Left lung (tissue), 10 donors: ENCODE data around the gene GPANK1. TPM values are rescaled to one million over a fixed set of nuclear protein-coding genes. Genes with fewer than 3 reads are reported as not detected.

Experiments used
- ATAC-seq: fragments of 200-7000 bp; cut with Tn5 transposase; one replicate; pipeline ENCODE4 v1.9.1; 2020; ENCODE audit warnings: moderate library complexity
- DNase-seq, 4 donors: peaks; one replicate each; pipeline ENCODE4 v3.0.0-alpha.2; 2013 to 2020
- H3K27ac ChIP-seq, 2 donors: fragments of 200-600 bp; sonication (generic) in 1 of 2; one replicate each; pipeline versions ENCODE4 v1.5.0 to v1.8.0; 2020 to 2021
- H3K27me3 ChIP-seq, 2 donors: fragments of 200-600 bp; sonication (generic) in 1 of 2; one replicate each; pipeline versions ENCODE4 v1.5.0 to v1.8.0; 2020 to 2021
- H3K36me3 ChIP-seq, 2 donors: fragments of 200-600 bp; sonication (generic) in 1 of 2; one replicate each; pipeline versions ENCODE4 v1.5.0 to v1.8.0; 2020 to 2021
- H3K4me1 ChIP-seq, 2 donors: fragments of 200-600 bp; one replicate each; pipeline ENCODE4 v1.8.0; 2021
- H3K4me3 ChIP-seq, 2 donors: fragments of 200-600 bp; sonication (generic) in 1 of 2; one replicate each; pipeline versions ENCODE4 v1.5.0 to v1.8.0; 2020 to 2021; ENCODE audit warnings: mild to moderate bottlenecking in 1 of 2
- H3K9me3 ChIP-seq, 2 donors: fragments of 200-600 bp; sonication (generic) in 1 of 2; one replicate each; pipeline versions ENCODE4 v1.5.0 to v1.8.0; 2020 to 2021
- intact Hi-C, 2 donors: fragments of 100-400 bp; cut with DNase I; formaldehyde crosslinking; loops; one replicate each; pipeline versions ENCODE4 v1.11.2 to v1.14.2; 2022
- polyA plus RNA-seq, 6 donors: library from polyadenylated mRNA; unstranded; fragments of 120-200 nt; gene quantifications; one replicate each; pipeline ENCODE4 v1.2.1, GENCODE V29; 2013; ENCODE audit not compliant: insufficient read length in 6 of 6
- total RNA-seq, 2 donors: library from RNA; stranded (reverse); fragmentation: NEBNext Ultra II Directional; extraction: Animal tissue kit (Norgen Biotek cat#: 25700); gene quantifications; one replicate each; pipeline ENCODE4 v1.2.1, GENCODE V29; 2021
- TF ChIP-seq, protein P1 (sequence below), 2 donors: fragments of 200-600 bp; sonication (generic) in 1 of 2; IDR thresholded peaks; one replicate each; pipeline versions ENCODE4 v1.5.0 to v1.8.0; 2021; ENCODE audit warnings: antibody characterized with exemption in 2 of 2
- donor health status: DM: no; HTN: yes; CAD: no.
- donor health status: DM: no; HTN: no; CAD: no.

The GPANK1 gene
- total and polyA plus RNA-seq, 8 donors, result 10.3 to 22.8 (median 21.6) TPM

- TF ChIP-seq, protein P1, sequence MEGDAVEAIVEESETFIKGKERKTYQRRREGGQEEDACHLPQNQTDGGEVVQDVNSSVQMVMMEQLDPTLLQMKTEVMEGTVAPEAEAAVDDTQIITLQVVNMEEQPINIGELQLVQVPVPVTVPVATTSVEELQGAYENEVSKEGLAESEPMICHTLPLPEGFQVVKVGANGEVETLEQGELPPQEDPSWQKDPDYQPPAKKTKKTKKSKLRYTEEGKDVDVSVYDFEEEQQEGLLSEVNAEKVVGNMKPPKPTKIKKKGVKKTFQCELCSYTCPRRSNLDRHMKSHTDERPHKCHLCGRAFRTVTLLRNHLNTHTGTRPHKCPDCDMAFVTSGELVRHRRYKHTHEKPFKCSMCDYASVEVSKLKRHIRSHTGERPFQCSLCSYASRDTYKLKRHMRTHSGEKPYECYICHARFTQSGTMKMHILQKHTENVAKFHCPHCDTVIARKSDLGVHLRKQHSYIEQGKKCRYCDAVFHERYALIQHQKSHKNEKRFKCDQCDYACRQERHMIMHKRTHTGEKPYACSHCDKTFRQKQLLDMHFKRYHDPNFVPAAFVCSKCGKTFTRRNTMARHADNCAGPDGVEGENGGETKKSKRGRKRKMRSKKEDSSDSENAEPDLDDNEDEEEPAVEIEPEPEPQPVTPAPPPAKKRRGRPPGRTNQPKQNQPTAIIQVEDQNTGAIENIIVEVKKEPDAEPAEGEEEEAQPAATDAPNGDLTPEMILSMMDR (IDR thresholded peaks at IDR 0.05), result no peak
These were observed 19.5 kb downstream of the GPANK1 start for GRCh38 chr6:31645325-31645724.

GRCh38 chr6:31643818-31644454, 20.9 kb downstream of the GPANK1 start:
- intact Hi-C loops, result no loop called here
- TF ChIP-seq, protein P1 (IDR thresholded peaks at IDR 0.05), result no peak
- H3K9me3 ChIP-seq, result no peaks in the 10 kb centered on the region
- DNase-seq, result no peak
- H3K27ac ChIP-seq, result no peak overlapping the region
- H3K27me3 ChIP-seq, result no peaks in the 10 kb centered on the region
- no peaks in the 10 kb centered on the region for H3K4me1 ChIP-seq
- no peak overlapping the region for H3K4me3 ChIP-seq
- no peak for ATAC-seq
- H3K36me3 ChIP-seq, result peaks cover 0 to 100% of the 10 kb centered on the region in 2 donors

More at GRCh38 chr6:31645325-31645724, 19.5 kb downstream of the GPANK1 start:
- no peaks in the 10 kb centered on the region for H3K27me3 ChIP-seq
- H3K36me3 ChIP-seq, result peaks cover 0 to 98% of the 10 kb centered on the region in 2 donors
- intact Hi-C loops, result no loop called here
- no peak overlapping the region for H3K4me3 ChIP-seq
- H3K4me1 ChIP-seq, result peaks cover 0 to 5% of the 10 kb centered on the region in 2 donors
- ATAC-seq (no peak), DNase-seq (no peak)
- H3K9me3 ChIP-seq, result no peaks in the 10 kb centered on the region
- no peak overlapping the region for H3K27ac ChIP-seq

- intact Hi-C loops, result no loop called here
- no peaks in the 10 kb centered on the region for H3K4me1 ChIP-seq
- H3K27me3 ChIP-seq, result no peaks in the 10 kb centered on the region
- ATAC-seq (no peak), DNase-seq (no peak)
- H3K27ac ChIP-seq, result no peak overlapping the region
- no peak overlapping the region for H3K4me3 ChIP-seq
- no peaks in the 10 kb centered on the region for H3K9me3 ChIP-seq
- peaks cover 0 to 100% of the 10 kb centered on the region in 2 donors for H3K36me3 ChIP-seq
- TF ChIP-seq, protein P1 (IDR thresholded peaks at IDR 0.05), result no peak
These were observed 21.8 kb downstream of the GPANK1 start for GRCh38 chr6:31642798-31643570.

GRCh38 chr6:31641370-31641769, 23.4 kb downstream of the GPANK1 start:
- H3K27me3 ChIP-seq, result no peaks in the 10 kb centered on the region
- H3K4me3 ChIP-seq, result no peak overlapping the region
- DNase-seq (no peak), ATAC-seq (no peak)
- intact Hi-C loops, result no loop called here
- no peaks in the 10 kb centered on the region for H3K9me3 ChIP-seq
- H3K36me3 ChIP-seq, result peaks cover 0 to 100% of the 10 kb centered on the region in 2 donors
- TF ChIP-seq, protein P1 (IDR thresholded peaks at IDR 0.05), result no peak
- no peaks in the 10 kb centered on the region for H3K4me1 ChIP-seq
- H3K27ac ChIP-seq, result no peak overlapping the region

- no peak for DNase-seq
- no peak overlapping the region for H3K27ac ChIP-seq
- no peaks in the 10 kb centered on the region for H3K4me1 ChIP-seq
- TF ChIP-seq, protein P1 (IDR thresholded peaks at IDR 0.05), result no peak
- intact Hi-C loops, result no loop called here
- no peak overlapping the region for H3K4me3 ChIP-seq
- H3K9me3 ChIP-seq, result no peaks in the 10 kb centered on the region
- no peaks in the 10 kb centered on the region for H3K27me3 ChIP-seq
- ATAC-seq, result no peak
- peaks cover 0 to 100% of the 10 kb centered on the region in 2 donors for H3K36me3 ChIP-seq
These were observed 24.2 kb downstream of the GPANK1 start for GRCh38 chr6:31640612-31641011.
